ENCODE measurements around the gene CD2AP.
"Not testable (repeated sequence)": the region's sequence is repeated elsewhere in the genome, so short reads cannot be mapped to it uniquely, and the experiment has no call there.

Gene CD2AP

DNA sequence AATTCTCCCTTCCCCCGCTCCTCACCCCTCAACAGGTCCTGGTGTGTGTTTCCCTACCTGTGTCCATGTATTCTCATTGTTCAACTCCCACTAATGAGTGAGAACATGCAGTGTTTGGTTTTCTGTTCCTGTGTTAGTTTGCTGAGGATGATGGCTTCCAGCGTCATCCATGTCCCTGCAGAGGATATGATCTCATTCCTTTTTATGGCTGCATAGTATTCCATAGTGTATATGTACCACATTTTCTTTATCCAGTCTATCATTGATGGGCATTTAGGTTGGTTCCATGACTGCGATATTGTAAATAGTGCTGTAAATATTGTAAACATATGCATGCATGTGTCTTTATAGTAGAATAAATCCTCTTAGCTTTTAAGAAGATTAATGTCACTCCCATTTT lies 89.0 kb downstream of the CD2AP start:
- DNase-seq (ENCODE audit: low spot score), result not testable (repeated sequence)

DNA sequence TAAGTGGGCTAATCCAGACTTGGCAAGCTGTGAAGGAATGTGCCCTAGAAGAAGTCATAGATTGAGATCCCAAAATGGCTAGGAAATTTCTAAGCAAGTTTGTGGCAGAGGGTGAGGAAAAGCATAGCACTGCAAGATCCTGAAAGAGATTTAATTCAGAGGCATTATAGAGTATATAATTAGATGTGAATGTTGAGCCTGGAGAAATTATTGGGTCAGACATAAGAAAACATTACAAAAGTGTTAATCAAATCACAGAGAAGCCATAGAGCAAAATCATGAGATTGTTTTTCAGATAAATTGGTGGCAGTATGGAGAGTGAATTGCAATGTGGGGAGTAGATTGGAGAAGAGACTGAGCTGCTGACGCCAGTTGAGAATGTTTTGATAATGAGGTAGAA lies 90.0 kb downstream of the CD2AP start:
- DNase-seq (ENCODE audit: low spot score), result no peak

DNA sequence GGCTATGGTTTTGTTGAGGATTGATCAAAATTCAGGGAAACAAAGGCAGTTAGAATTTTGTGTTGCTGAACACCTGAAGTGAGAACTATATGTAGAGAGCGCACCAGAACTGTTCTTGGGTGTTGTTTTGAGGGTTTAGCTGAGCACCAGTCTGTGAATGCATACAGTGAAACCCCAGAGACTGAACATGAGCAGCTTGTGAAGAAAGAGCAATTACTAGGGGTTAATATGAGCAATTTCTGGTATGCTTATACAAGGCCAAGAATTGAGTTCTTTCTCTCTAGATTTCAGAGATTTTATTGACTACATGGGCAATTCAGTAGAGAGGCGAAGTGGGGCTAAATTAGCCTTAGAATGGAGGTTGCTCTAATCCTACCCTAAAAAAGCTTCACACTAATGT lies 93.9 kb downstream of the CD2AP start:
- peak; percentile 2 for DNase-seq (ENCODE audit: low spot score)

DNA sequence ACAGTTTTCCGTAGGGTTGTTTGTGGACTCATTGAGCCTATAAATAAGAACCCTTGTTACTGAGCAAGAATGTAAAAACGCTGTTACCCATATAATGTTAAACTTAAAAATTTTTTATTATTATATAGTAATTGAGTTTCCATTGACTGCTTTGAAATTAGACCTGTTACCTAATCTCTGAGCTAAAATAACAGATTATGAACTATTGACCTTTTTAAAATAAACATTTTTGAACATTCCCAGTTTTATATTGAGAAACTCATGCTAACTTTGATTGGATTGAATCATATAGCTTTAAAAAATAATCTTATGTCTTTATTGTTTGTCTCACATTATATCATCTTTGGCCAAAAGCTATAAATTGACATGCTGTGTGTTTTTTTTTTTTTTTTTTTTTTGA lies 95.5 kb downstream of the CD2AP start:
- DNase-seq (ENCODE audit: low spot score), result no peak

DNA sequence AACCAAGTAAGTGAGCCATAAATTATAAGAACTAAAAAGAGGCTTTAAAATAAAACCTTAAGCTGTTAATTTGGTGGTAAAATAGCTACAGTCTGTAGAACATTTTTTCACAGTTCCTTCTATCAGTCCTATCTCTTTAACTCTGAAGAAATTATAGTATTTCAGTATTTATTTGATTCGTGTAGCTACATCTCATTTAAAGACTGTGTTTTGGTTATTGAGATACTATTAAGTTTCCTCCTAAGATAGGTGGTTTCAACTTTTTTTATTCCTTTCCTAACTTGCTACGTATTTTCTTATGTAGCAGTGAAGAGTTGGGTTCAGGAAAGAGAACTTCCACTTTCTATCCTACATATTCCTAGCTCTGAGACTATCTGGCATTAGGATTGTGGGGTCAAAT lies 97.2 kb downstream of the CD2AP start:
- no peak for DNase-seq (ENCODE audit: low spot score)

DNA sequence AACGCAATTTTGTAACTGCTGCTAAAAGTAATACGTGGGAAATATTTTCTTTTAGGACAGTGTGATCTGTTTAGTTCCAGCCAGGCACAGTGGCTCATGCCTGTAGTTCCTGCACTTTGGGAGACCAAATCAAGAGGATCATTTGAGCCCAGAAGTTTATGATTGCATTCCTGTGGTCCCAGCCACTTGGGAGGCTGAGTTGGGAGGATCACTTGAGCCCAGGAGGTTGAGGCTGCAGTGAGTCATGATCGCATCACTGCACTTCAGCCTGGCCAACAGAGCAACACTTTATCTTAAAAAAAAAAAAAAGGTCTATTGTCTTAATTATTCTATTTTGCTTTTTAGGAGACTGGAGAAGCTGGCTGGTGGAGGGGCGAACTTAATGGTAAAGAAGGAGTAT lies 101.5 kb downstream of the CD2AP start:
- no peak for DNase-seq (ENCODE audit: low spot score)

DNA sequence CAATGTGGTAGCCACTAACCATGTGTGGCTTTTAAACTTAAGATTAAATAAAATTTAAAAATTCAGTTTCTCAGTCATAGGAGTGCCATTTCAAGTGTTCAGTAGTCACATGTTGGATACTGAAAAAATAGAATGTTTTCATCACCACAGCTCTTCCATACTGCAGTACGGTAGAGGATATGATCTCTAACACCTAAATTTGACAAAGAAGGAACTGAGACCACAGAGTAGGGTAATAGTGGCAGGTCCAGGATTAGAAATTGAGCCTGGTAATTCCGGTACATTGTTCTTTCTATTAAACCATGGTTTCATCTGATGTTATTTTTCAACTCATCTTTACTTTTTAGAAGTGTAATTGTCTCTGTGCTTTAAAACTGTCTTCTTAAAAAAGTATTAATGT lies 104.0 kb downstream of the CD2AP start:
- no peak for DNase-seq (ENCODE audit: low spot score)

DNA sequence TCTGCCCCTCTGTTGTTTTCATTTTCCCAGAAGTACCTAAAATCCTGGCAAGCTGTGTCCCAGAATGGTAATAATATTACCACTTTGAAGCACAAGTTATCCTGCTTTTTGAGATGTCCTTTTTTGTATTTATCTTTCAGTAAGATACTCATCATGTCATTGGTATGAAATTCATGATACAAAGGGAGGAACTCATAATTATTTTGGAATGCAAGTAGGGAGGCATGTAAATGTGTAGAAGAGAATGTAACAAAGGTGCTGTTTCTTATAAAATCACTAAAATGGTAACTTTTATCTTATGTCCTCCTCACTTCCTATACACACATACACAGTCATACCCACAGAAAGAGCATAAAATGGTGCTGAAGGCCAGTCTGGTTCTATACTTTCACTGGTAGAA lies 109.9 kb downstream of the CD2AP start:
- DNase-seq (ENCODE audit: low spot score), result peak; percentile 9

DNA sequence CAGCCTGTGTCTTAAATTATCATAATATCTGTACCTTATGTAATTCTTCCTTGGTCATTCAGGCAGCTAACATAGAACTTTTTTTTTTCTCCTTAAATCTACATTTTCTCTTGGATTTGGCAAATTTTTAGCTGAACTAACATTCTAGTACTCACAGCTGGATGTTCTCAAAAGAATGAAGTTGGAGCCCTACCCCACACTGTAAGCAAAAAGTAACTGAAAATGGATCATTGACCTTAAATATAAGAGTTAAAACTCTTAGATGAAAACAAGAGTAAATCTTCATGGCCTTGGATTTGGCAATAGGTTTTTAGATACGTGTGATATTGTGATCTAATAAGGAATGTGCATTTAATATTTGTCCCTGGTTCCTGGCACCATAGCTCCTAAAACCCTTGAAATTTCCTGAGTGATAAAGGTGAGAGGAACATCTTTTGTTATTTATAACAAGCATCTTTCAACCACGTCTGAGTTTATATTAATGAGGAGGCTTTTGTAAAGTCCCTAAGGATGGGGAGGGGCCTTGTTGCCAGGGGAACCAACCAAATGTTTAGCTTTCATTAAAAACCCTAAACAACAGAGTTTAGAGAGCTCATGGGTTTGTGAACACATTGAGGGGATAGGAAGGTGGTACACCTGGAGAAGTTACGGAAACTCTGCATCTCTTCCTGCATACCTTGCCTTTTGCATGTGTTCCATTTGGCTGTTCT lies 114.7 kb downstream of the CD2AP start:
- no peak for DNase-seq (ENCODE audit: low spot score)

DNA sequence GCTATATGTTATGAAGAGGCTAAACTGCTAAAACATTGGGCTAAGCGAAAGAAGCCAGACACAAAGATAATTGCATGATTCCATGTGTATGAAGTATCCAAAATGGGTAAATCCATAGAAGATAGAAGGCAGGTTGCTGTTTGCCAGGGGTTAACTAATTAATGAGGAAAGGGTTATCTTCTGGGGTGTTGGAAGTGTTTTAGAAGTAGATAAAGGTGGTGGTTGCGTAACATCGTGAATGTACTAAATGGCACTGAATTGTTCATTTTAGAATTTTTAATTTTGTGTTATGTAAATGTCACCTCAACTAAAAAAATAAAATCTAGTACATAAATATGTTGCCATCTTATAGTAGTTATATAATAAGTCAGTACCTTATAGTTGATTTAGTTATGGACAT lies 116.4 kb downstream of the CD2AP start:
- no peak for DNase-seq (ENCODE audit: low spot score)

DNA sequence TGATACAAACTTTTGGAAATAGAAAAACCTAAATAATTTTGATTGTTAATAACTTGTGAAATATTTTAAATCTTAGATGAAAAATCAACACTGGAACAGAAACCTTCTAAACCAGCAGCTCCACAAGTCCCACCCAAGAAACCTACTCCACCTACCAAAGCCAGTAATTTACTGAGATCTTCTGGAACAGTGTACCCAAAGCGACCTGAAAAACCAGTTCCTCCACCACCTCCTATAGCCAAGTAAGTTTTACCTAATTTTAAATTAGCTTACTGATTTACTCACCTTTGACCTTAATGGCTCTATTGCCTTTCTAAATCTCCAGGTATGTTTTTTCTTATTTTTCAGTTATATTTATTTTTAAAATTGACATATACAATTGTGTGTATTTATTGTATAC lies 118.2 kb downstream of the CD2AP start:
- DNase-seq (ENCODE audit: low spot score), result no peak

DNA sequence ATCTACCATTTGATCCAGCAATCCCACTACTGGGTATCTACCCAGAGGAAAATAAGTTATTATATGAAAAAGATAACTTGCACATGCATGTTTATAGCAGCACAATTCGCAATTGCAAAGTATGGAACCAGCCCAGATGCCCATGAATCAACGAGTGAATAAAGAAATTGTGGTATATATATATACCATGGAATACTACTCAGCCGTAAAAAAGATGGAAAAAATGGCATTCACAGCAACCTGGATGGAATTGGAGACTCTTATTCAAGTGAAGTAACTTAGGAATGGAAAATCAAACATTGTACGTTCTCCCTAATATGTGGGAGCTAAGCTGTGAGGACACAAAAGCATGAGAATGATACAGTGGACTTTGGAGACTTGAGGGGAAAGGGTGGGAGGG lies 120.8 kb downstream of the CD2AP start:
- no peak for DNase-seq (ENCODE audit: low spot score)

DNA sequence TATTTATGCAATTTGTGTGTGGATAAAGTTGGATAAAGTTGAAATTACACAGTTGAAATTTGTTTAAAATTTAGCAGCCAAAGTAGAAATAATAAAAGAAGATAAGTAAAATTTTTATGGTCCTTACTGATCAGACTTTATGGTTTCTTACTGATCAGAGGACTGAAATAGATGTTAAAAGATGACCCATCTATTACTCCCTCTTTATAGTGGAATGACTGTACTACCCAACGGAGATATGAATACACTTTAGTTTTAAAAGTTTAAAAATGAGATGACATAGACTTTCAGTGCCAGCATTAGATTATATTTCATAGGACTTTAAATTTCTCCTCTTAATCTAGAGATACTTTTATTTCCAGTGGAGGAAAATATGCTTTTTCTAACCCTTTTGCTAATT lies 121.9 kb downstream of the CD2AP start:
- no peak for DNase-seq (ENCODE audit: low spot score)

DNA sequence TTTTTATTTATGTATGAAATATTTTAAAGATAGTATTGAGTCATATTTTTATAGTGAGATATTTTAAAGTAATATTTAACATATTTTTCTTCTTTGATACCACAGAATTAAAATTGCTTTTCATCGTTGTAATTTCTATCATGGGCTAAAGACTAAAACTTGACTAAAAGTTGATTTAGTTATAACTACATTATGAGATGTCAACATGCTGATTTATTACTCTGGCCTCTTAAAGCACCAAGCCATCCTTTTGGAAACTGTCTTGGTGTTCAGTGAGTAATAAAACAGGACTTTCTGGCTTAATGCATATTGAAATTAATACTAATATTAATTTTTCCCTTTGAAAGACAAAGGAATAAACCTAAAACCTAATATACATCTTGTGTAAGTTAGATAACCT lies 125.6 kb downstream of the CD2AP start:
- no peak for DNase-seq (ENCODE audit: low spot score)

DNA sequence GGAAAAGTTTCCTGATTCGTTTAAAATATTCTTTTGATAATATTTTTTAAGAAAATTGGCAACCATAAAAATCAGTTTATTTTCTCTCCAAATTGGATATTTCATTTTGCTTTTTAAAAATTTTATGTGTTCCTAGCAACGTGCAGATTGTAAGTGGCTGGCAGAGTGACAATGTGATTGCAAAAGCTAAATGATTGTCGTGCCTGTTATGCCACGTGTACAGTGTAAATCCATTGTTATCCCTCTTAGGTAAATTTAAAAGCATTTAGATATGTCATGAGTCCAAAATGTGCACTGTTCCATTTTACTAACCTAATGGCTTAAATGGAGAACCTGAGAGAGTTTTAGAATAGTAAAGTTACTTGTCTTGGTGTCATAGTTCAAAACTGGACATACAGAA lies 126.4 kb downstream of the CD2AP start:
- no peak for DNase-seq (ENCODE audit: low spot score)

DNA sequence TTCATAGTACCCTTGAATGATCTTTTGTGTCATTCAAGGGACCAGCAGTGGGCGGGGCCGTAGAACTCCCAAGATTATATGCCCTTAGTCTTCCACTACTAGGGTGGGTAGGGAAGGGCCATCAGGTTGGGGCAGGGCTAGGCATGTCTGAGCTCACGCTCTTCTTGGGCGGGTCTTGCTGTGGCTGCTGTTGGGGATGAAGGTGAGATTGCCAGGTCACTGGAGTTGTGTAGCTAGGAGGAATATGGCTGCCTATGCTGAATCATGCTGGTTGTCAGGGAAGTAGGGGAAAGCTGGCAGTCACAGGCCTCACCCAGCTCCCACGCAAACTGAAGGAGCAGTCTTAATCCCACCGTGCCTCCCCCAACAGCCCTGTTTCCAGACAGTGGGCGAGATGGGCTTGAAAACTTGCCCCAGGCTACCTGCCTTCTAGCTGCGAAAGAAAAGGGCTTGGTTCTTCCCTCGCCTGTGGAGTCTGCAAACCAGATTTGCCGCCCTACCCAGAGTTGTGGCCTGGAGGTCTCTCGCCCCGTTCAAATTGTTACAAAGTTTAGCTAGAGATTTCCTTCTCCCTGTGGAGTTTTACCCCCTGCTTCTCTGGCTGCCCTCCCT lies 144.4 kb downstream of the CD2AP start:
- DNase-seq (ENCODE audit: low spot score), result no peak

DNA sequence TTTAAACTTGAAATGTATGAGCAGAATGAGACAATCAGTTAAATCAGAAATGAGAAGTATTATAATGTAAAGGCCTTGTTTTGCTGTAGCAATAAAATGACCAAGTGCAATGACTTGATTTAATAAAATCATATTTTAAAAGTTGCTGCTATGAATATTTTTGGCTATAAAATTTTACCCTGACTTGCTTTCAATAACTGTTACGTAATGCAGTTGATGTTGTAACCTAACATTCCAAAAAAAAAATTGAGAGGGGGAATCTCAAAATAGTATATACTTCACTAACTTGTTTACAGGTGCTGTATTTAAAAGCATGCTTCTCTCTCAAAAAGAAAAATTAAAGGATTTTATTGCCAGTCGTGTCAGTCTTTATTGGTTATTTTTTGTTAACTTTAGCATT lies 149.2 kb downstream of the CD2AP start:
- no peak for DNase-seq (ENCODE audit: low spot score)

DNA sequence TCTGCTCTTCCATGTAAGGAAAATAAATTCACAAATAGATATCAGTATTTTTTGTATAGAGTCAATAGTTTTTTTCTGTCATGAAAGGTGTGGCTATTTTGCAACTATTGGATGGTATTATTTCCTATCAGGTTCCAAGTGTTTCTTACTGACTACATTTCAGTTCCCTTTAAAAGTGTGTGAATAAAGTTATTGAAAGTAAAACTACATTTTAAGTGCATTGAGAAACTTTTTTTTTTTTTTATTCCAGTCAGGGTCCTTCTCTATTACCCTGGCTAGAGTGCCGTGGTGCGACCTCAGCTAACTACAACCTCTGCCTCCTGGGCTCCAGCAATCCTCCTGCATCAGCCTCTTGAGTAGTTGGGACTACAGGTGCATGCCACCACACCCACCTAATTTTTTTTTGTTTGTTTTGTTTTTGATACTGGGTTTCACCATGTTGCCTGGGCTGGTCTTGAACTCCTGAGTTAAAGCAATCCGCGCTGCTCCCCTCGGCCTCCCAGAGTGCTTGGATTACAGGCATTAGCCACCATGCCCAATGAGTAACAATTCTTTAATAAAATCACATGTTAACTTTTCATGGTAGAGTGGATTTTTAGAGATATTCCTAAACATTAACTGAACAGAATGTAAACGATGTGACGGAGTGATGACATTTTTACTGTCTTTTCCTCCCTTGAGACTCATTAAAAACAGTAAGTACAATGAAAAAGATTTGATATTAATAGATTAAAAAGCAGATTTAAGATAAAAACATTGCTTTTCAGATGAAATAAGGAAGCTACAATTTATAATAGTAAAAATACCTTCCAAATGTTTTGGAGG lies 151.1 kb downstream of the CD2AP start:
- no peak for DNase-seq (ENCODE audit: low spot score)

DNA sequence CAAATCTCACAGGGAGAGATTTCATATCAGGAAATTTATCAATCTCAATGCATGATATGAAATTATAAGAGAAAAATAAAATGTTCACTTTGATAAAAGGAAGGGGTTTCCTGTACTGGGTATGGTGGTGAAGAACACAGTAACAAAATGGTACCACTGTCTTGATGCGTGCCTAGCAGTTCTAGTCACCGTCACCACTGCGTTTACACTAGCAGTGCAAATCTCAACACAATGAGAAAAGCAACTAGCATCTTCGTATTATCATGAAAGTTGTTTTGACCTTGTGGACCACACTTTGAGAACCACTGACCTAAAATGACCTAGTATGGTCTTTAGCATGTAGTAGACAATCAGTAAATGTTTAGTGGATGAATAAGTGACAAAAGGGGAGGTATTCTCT lies 152.4 kb downstream of the CD2AP start:
- no peak for DNase-seq (ENCODE audit: low spot score)

DNA sequence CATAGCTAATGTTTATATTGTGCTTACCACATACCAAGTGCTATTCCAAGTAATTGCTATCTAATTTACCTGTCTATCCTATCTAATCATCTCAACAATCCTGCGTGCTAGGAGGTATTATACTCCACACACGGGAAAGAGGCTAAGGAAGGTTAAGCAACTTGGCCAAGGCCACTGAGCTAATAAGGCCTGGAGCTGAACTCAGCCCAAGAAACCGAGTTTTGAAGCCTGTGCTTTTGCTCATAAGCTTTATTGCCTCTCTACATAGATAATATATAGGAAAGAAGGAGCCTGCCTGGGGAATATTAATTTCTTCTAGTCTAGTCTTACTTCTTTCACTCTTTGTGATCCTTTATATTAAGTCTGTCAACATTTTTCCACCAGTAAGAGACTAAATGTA lies 153.0 kb downstream of the CD2AP start:
- no peak for DNase-seq (ENCODE audit: low spot score)

DNA sequence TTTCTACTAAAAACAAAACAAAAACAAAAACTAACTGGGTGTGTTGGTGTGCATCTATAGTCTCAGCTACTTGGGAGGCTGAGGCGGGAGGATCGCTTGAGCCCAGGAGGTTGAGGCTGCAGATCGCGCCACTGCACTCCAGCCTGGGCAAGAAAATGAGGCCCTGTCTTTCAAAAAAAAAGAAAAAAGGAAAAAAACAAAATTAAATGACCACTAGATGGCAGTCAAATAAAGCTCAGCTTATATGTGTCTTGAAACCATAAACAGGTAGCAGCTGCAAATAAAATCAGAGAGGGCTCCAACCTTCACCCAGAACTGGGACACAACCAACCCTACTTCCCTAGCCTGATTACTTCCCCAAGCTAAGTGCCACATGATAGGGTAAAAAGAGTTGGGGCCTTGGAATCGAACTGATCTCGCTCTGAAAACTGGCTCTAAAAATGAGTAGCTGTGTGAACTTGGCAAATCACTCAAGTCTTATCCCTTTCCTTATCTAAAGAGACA lies 153.7 kb downstream of the CD2AP start:
- peak; percentile 45 for DNase-seq (ENCODE audit: low spot score)

DNA sequence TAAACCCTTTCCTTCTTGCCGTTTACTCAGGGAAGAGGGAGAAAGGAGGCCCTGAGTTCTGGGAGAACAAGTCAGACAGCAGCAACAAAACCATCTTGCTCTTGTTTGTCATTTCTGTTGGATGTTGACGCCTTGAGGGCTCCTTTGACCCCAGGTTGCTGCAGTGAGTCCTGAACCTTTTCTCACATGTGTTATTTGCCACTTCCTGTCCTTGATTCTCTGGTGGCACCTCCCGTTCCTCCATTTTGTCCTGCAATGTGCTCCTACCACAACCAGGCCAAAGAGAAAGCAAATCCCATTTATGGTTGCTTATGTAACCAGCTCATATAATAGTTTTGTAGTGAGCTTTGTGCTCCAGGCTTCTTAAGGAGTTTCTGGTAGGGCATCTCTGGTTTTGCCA lies 154.2 kb downstream of the CD2AP start:
- no peak for DNase-seq (ENCODE audit: low spot score)

DNA sequence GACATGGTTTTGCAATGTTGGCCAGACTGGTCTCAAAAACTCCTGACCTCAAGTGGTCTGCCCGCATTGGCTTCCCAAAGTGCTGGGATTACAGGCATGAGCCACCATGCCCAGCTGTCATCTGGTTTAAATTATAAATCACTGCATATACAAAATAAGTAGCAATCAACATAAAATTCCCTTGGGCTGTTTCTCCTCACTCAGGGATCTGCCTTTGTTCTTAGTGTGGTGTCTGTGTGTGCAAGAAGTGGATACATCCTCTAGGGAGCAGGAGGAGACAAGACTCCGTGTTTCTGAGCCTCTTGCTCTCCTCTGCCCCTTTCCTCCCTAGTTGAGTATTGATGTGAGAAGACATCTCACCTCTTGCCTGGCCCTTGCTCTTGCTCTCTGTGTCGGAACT lies 155.6 kb downstream of the CD2AP start:
- peak; percentile 29 for DNase-seq (ENCODE audit: low spot score)
